ENCODE data around the gene ETF1.

- TF ChIP-seq, protein P1, sequence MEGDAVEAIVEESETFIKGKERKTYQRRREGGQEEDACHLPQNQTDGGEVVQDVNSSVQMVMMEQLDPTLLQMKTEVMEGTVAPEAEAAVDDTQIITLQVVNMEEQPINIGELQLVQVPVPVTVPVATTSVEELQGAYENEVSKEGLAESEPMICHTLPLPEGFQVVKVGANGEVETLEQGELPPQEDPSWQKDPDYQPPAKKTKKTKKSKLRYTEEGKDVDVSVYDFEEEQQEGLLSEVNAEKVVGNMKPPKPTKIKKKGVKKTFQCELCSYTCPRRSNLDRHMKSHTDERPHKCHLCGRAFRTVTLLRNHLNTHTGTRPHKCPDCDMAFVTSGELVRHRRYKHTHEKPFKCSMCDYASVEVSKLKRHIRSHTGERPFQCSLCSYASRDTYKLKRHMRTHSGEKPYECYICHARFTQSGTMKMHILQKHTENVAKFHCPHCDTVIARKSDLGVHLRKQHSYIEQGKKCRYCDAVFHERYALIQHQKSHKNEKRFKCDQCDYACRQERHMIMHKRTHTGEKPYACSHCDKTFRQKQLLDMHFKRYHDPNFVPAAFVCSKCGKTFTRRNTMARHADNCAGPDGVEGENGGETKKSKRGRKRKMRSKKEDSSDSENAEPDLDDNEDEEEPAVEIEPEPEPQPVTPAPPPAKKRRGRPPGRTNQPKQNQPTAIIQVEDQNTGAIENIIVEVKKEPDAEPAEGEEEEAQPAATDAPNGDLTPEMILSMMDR (IDR thresholded peaks at IDR 0.05) = no peak
- no peak for TF ChIP-seq POLR2AphosphoS5 (IDR thresholded peaks at IDR 0.05)
- TF ChIP-seq POLR2A (IDR thresholded peaks at IDR 0.05) = no peak
- TF ChIP-seq EP300 (IDR thresholded peaks at IDR 0.05; ENCODE audit: low read depth) = no peak
These were observed 14.1 kb downstream of the ETF1 start for GRCh38 chr5:138528744-138529469.
